Left ventricle myocardium inferior (tissue), 1 donor: ENCODE data around the gene RPS24. TPM values are rescaled to one million over a fixed set of nuclear protein-coding genes. Genes with fewer than 3 reads are reported as not detected.
"Not testable (repeated sequence)": the region's sequence is repeated elsewhere in the genome, so short reads cannot be mapped to it uniquely, and the experiment has no call there.

Source experiments
- DNase-seq: peaks from one replicate; pipeline ENCODE4 v3.0.0-alpha.2; 2020
- H3K27ac ChIP-seq: fragments of 200-600 bp; replicated peaks from 2 replicates; pipeline ENCODE4 v1.8.0; 2021
- H3K27me3 ChIP-seq: fragments of 200-600 bp; 2 replicates; pipeline ENCODE4 v1.8.0; 2021; ENCODE audit warnings: low read depth
- H3K36me3 ChIP-seq: fragments of 200-600 bp; 2 replicates; pipeline ENCODE4 v1.8.0; 2021
- H3K4me1 ChIP-seq: fragments of 200-600 bp; 2 replicates; pipeline ENCODE4 v1.8.0; 2021
- H3K4me3 ChIP-seq: fragments of 200-600 bp; 2 replicates; pipeline ENCODE4 v1.8.0; 2021; ENCODE audit warnings: mild to moderate bottlenecking, moderate library complexity
- H3K9me3 ChIP-seq: fragments of 200-600 bp; replicated peaks from 2 replicates; pipeline ENCODE4 v1.8.0; 2021
- intact Hi-C: fragments of 100-400 bp; cut with micrococcal nuclease; formaldehyde crosslinking; loops from one replicate; pipeline ENCODE4 v1.11.0; 2022
- total RNA-seq: library from RNA; stranded (reverse); fragmentation: NEBNext Ultra II Directional; extraction: Animal tissue kit (Norgen Biotek cat#: 25700); gene quantifications from one replicate; pipeline ENCODE4 v1.2.1, GENCODE V29; 2021
- TF ChIP-seq, protein P1 (sequence below): fragments of 200-600 bp; IDR thresholded peaks from 2 replicates; pipeline ENCODE4 v1.8.0; 2021; ENCODE audit warnings: antibody characterized with exemption, mild to moderate bottlenecking, borderline replicate concordance
- donor health status: DM: no; HTN: yes; CAD: no; lungs with severe emphysema.

RPS24 gene
- total RNA-seq, 1 donor from 2014 or later: 829 TPM

GRCh38 chr10:78066728-78067430 lies 33.2 kb downstream of the RPS24 start:
- no peak overlapping the region for H3K4me3 ChIP-seq
- no peak for DNase-seq
- intact Hi-C loops: no loop called here
- TF ChIP-seq, protein P1, sequence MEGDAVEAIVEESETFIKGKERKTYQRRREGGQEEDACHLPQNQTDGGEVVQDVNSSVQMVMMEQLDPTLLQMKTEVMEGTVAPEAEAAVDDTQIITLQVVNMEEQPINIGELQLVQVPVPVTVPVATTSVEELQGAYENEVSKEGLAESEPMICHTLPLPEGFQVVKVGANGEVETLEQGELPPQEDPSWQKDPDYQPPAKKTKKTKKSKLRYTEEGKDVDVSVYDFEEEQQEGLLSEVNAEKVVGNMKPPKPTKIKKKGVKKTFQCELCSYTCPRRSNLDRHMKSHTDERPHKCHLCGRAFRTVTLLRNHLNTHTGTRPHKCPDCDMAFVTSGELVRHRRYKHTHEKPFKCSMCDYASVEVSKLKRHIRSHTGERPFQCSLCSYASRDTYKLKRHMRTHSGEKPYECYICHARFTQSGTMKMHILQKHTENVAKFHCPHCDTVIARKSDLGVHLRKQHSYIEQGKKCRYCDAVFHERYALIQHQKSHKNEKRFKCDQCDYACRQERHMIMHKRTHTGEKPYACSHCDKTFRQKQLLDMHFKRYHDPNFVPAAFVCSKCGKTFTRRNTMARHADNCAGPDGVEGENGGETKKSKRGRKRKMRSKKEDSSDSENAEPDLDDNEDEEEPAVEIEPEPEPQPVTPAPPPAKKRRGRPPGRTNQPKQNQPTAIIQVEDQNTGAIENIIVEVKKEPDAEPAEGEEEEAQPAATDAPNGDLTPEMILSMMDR: no peak
- no peaks in the 10 kb centered on the region for H3K27me3 ChIP-seq
- peaks cover 8% of the 10 kb centered on the region for H3K4me1 ChIP-seq
- no peak overlapping the region for H3K27ac ChIP-seq
- no peaks in the 10 kb centered on the region for H3K36me3 ChIP-seq
- H3K9me3 ChIP-seq: no peaks in the 10 kb centered on the region

DNA sequence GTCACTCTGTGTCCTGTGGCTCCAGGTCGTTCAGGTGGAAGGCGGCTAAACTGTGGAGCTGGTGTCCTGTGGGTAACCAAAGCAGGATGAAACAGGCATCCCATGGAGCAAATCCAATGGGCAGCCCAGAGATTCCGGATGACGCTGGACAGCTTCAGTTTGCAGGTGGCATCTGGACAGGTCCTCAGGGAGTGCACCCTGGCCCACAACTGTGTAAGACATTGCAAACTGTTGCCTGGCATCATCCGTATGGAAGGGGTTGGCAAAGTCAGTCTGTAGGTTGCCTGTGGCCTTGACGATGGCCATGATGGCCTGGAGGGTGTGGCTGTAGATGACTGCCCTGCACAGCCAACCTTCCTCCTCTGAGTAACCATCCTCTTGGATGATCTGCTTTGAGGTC lies 35.5 kb downstream of the RPS24 start:
- no peak for DNase-seq
- peaks cover 2% of the 10 kb centered on the region for H3K9me3 ChIP-seq
- no peaks in the 10 kb centered on the region for H3K27me3 ChIP-seq
- no peak overlapping the region for H3K27ac ChIP-seq
- peaks cover 8% of the 10 kb centered on the region for H3K4me1 ChIP-seq
- intact Hi-C loops: no loop called here
- no peaks in the 10 kb centered on the region for H3K36me3 ChIP-seq
- TF ChIP-seq, protein P1: no peak
- no peak overlapping the region for H3K4me3 ChIP-seq

DNA sequence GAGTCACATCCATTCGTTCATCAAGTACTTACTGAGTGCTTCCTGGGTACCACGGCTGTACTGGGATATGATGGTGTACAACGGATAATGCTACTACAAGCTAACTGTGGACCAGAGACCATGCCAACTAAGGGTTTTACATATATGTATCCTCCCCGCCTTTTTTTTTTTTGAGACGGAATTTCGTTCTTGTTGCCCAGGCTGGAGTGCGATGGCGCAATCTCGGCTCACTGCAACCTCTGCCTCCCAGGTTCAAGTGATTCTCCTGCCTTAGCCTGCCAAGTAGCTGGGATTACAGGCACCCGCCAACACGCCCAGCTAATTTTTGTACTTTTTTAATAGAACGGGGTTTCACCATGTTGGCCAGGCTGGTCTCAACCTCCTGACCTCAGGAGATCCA lies 36.4 kb downstream of the RPS24 start:
- H3K27me3 ChIP-seq, H3K9me3 ChIP-seq, H3K36me3 ChIP-seq, H3K4me1 ChIP-seq, H3K4me3 ChIP-seq, H3K27ac ChIP-seq, intact Hi-C loops, DNase-seq: not testable (repeated sequence)

DNA sequence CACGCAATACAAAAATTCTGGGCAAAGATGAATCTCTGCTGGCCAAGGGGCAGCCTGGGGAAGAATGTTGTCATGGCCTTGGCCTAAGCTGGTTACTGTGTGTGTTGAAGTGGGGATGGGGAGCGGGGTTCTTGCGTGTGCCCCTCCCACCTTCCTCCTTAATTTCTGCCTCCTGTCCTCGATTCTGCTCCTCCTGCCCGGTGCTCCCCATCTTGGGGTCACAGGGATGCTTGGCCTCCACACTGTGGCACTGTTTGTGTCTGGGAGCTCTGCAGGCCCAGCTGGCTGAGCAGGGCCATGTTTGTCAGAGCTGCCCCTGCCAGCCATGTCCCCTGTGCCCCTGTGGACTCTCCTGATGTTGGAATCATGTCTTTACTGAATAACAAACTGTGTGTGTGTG lies 37.1 kb downstream of the RPS24 start:
- Histone ChIP-seq H3K27me3 (no peaks in the 10 kb centered on the region), H3K4me1 (peaks cover 8% of the 10 kb centered on the region), H3K27ac (no peak overlapping the region), H3K4me3 (no peak overlapping the region), H3K36me3 (no peaks in the 10 kb centered on the region), H3K9me3 (peaks cover 9% of the 10 kb centered on the region)
- TF ChIP-seq, protein P1: no peak
- no peak for DNase-seq
- intact Hi-C loops: no loop called here

- Histone ChIP-seq H3K27ac (no peak overlapping the region), H3K4me3 (no peak overlapping the region), H3K4me1 (peaks cover 8% of the 10 kb centered on the region), H3K36me3 (no peaks in the 10 kb centered on the region), H3K9me3 (peaks cover 9% of the 10 kb centered on the region), H3K27me3 (no peaks in the 10 kb centered on the region)
- intact Hi-C loops: no loop called here
- TF ChIP-seq, protein P1: no peak
- DNase-seq: no peak
These were observed 37.6 kb downstream of the RPS24 start for GRCh38 chr10:78071140-78071856.

DNA sequence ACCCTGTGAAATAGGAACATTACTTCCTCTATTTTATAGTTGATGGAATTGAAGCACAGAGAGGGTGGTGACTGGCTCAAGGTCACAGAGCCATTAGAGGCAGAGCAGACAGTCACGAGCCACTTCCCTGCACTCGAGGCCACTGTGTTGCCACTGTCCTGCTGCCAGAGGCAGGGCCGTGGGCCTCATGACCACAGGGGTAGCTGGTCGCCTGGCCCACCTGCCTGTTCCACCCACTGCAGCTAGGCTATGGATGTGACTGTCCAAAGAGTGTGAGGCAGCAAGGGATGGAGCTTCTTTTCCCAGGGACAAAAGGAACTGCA lies 38.2 kb downstream of the RPS24 start:
- no peak overlapping the region for H3K27ac ChIP-seq
- intact Hi-C loops: no loop called here

More for the DNA sequence above, 38.2 kb downstream of the RPS24 start:
- H3K4me3 ChIP-seq: no peak overlapping the region
- TF ChIP-seq, protein P1: no peak
- no peak for DNase-seq
- H3K27me3 ChIP-seq: no peaks in the 10 kb centered on the region
- peaks cover 8% of the 10 kb centered on the region for H3K4me1 ChIP-seq
- peaks cover 9% of the 10 kb centered on the region for H3K9me3 ChIP-seq
- no peaks in the 10 kb centered on the region for H3K36me3 ChIP-seq
